K562 (cell line): ENCODE results near the gene FSTL4.

Source experiments
- CTCF ChIP-seq, 3 experiments: IDR thresholded peaks in 2 of 3; conservative IDR thresholded peaks in 1 of 3; 2 replicates each; pipeline ENCODE4 v1.5.1; 2011 to 2012; ENCODE audit warnings: low read length in 3 of 3, mild to moderate bottlenecking in 3 of 3, control low read depth in 2 of 3, improper control_type of control experiment in 1 of 3, inconsistent platforms in 1 of 3, low read depth in 1 of 3, mixed read lengths in 1 of 3, moderate library complexity in 1 of 3; ENCODE audit not compliant: insufficient read depth in 2 of 3
- EP300 ChIP-seq: IDR thresholded peaks from 2 replicates; pipeline ENCODE4 v1.6.1; 2012; ENCODE audit warnings: low read length, improper control_type of control experiment
- ETS1 ChIP-seq: conservative IDR thresholded peaks from 2 replicates; pipeline ENCODE4 v1.6.1; 2011; ENCODE audit warnings: low read depth, mild to moderate bottlenecking, low read length; ENCODE audit not compliant: control insufficient read depth
- EZH2 ChIP-seq: IDR thresholded peaks from 2 replicates; pipeline ENCODE4 v1.6.1; 2012; ENCODE audit warnings: low read depth, mild to moderate bottlenecking, inconsistent platforms, low read length, borderline replicate concordance
- GABPA ChIP-seq: fragments of 200-800 bp; sonication (Bioruptor generic); conservative IDR thresholded peaks from 2 replicates; pipeline ENCODE4 v1.6.1; 2016; ENCODE audit warnings: low read depth, missing genetic modification characterization, missing compliant biosample characterization
- HDGF ChIP-seq: fragments of 450-650 bp; IDR thresholded peaks from 2 replicates; pipeline ENCODE4 v1.6.1; 2016
- PHF21A ChIP-seq: fragments of 450-650 bp; IDR thresholded peaks from 2 replicates; pipeline ENCODE4 v1.6.1; 2017; ENCODE audit warnings: low read depth, borderline replicate concordance
- POLR2AphosphoS5 ChIP-seq: IDR thresholded peaks from 2 replicates; pipeline ENCODE4 v1.6.1; 2011; ENCODE audit warnings: mild to moderate bottlenecking, low read depth, low read length, moderate library complexity; ENCODE audit not compliant: control insufficient read depth, insufficient read depth
- RCOR1 ChIP-seq, 2 experiments: IDR thresholded peaks; 2 replicates each; pipeline ENCODE4 v1.6.1; 2012; ENCODE audit warnings: low read depth in 2 of 2, low read length in 2 of 2, borderline replicate concordance in 1 of 2, improper control_type of control experiment in 1 of 2
- RFX1 ChIP-seq: fragments of 450-650 bp; IDR thresholded peaks from 2 replicates; pipeline ENCODE4 v1.6.1; 2016; ENCODE audit warnings: mild to moderate bottlenecking, moderate library complexity
- SETDB1 ChIP-seq: IDR thresholded peaks from one replicate; pipeline ENCODE4 v1.6.1; 2012; ENCODE audit warnings: low read length, control low read depth, inconsistent platforms
- ZBTB43 ChIP-seq: sonication (generic); formaldehyde crosslinking; IDR thresholded peaks from 2 replicates; pipeline ENCODE4 v1.8.0; 2023; ENCODE audit warnings: mild to moderate bottlenecking, missing genetic modification reagents
- ZNF140 ChIP-seq: fragments of 250-450 bp; sonication (Bioruptor Pico); IDR thresholded peaks from 2 replicates; pipeline ENCODE4 v1.8.0; 2021; ENCODE audit warnings: moderate library complexity, mild to moderate bottlenecking, inconsistent platforms

- TF ChIP-seq GABPA (tag), result no peak
- TF ChIP-seq ETS1, result no peak
- no peak for TF ChIP-seq HDGF
- no peak for TF ChIP-seq CTCF (IDR thresholded peaks at IDR 0.05 in 2 of 3, conservative IDR thresholded peaks at IDR 0.05 in 1 of 3; ENCODE audit: insufficient read depth in 2 of 3, low read depth in 1 of 3, low read length in 3 of 3)
- TF ChIP-seq ZNF140 (CRISPR knock-in tag), result no peak
- TF ChIP-seq POLR2AphosphoS5, result no peak
- TF ChIP-seq SETDB1, result no peak
- TF ChIP-seq ZBTB43 (CRISPR knock-in tag), result no peak
- TF ChIP-seq EP300, result no peak
- no peak for TF ChIP-seq EZH2
- TF ChIP-seq RCOR1 (IDR thresholded peaks at IDR 0.05; ENCODE audit: borderline replicate concordance in 1 of 2, low read depth in 2 of 2, low read length in 2 of 2), result no peak
- no peak for TF ChIP-seq RFX1
- TF ChIP-seq PHF21A, result no peak
Measured at GRCh38 chr5:133602835-133603380, 9.4 kb downstream of the FSTL4 start.
